Right forelimb (tissue), 1 donor: ENCODE results near the gene HS1BP3.
A peak's percentile ranks its signal among the peaks of the same experiment; 100 is the strongest.

ENCODE experiments used
- DNase-seq: peaks from one replicate; pipeline ENCODE4 v3.0.0-alpha.2; 2018

HS1BP3 gene

GRCh38 chr2:20643060-20643459 is 7.8 kb downstream of the HS1BP3 start:
- no peak for DNase-seq

- DNase-seq = peak; percentile 87
Observed at GRCh38 chr2:20642055-20642971, 8.6 kb downstream of the HS1BP3 start.

- no peak for DNase-seq
Observed at GRCh38 chr2:20641123-20641985, 9.5 kb downstream of the HS1BP3 start.

DNA sequence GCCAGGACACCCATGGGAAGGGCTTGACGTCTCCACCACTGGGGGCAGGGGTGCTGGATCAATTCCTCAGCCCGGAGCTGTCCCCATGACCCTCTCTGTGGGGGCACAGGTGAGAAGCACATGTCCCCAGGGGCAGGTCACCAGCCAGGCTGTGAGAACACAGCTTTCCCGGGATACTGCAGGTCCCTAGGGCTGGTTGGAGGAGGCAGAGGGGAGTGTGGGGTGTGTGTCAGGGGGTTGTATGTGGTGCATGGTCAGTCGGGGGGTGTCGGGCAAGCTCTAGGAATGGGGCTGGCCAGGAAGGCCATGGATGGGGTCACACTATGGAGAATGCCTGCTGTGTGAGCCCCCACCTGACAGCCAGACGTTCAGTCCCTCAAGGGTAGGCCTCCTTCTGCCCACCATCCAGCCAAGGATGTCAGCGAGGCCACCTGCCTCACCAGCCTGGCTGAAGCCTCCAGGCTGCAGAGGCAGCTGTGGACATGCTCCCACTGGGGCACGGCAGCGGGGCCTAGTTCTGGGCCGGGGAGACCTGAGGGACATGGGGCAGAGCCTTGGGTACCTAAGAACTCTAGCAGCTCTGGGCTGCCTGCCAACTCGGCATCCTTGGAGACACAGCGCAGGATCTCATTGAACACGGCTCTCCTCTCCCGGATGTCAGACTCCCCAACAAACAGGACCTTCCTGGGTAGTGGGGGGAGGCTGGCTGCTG is 10.3 kb downstream of the HS1BP3 start:
- DNase-seq = no peak

DNA sequence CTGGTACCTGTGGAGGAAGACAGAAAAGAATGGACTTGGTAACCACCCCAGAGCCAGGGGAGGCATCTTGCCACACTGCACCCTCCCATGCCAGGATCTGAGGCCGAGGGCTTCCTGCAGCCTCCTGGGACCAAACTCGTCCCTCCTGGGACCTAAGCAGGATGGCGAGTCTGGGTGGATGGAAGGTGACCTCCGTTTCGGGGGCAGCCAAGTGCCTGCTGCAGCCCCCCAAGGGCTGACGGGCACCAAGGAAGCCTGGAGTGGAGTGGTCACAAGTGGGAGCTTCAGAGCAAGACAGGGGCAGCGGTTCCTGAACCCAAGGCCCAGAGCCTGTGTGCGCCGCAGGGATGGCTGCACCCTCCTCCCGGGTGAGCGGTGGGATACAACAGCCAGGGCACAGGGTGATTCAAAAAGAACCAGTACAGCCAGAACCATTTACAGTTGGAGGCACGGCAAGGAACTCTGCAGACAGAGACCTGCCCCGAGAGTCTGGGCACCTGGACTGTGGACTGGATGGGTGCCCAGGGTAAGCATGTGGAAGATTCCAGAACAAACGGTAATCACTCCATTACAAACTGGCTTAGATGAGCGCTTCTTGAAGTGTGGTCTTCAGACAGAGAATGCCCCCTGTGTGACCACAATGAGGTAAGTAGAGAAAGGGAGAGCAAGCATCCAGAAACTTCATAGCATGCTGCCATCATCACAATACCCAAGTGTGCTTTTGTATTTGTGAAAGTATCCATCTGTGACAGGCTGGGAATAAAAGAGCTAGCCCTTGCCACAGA is 12.1 kb downstream of the HS1BP3 start:
- no peak for DNase-seq

GRCh38 chr2:20638014-20638413 is 12.9 kb downstream of the HS1BP3 start:
- no peak for DNase-seq

- DNase-seq = no peak
Observed at GRCh38 chr2:20637147-20637546, 13.8 kb downstream of the HS1BP3 start.

GRCh38 chr2:20635675-20636584 is 15.0 kb downstream of the HS1BP3 start:
- DNase-seq = peak; percentile 94

DNA sequence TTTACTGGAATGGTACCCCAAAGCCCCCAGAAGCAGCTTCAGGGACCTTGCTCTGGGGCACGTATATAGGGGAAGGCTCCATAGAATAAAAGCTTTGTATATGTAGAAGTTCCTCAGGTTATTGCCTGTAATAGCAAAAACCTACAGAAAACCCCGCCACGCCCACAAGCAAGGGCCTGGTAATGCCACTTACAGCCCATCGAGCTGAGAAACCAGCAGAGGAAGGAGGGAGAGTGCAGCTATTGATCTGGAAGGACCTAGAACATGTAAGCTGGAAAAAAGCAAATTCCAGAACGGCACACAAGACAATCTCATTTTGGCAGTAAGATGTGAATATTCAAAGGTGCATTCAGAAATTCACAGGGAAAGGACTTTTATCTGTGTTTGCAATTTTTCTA is 15.8 kb downstream of the HS1BP3 start:
- DNase-seq = no peak

GRCh38 chr2:20634507-20635112 is 16.3 kb downstream of the HS1BP3 start:
- no peak for DNase-seq

DNA sequence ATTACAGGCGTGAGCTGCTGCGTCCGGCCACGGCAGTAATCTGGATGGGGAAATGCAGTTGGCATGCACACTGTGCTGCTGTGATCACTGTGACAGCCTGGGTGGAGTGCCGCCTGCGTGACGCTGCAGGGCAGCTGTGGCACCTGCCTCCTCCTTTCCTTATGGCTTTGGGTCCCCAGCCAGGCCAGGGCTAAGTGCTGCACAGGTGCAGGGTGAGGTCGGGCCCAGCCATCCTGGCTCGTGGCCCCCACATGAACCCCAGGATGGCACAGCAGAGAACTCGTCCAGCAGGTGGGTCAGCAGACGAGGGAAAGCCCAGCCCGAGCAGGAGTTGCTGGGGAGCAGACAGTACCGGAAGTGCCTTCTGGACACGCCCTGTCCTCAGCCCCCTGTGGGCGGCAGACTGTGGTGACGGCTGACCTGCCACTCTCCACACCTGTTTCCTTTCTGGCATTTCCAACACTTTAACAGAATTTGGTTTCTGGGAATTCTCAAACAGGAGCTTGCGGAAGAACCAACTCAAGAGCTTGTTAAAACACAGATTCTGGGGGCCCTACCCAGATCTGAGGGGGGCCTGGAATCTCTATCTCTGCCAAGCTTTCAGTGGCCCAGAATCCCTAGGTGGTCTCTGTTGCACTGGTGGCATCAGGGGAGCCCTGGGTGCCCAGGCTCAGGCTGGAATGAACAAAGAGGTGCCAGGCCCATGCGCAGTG is 16.9 kb downstream of the HS1BP3 start:
- no peak for DNase-seq

- DNase-seq = no peak
Observed at GRCh38 chr2:20633001-20633400, 17.9 kb downstream of the HS1BP3 start.

GRCh38 chr2:20632446-20632990 is 18.4 kb downstream of the HS1BP3 start:
- no peak for DNase-seq

DNA sequence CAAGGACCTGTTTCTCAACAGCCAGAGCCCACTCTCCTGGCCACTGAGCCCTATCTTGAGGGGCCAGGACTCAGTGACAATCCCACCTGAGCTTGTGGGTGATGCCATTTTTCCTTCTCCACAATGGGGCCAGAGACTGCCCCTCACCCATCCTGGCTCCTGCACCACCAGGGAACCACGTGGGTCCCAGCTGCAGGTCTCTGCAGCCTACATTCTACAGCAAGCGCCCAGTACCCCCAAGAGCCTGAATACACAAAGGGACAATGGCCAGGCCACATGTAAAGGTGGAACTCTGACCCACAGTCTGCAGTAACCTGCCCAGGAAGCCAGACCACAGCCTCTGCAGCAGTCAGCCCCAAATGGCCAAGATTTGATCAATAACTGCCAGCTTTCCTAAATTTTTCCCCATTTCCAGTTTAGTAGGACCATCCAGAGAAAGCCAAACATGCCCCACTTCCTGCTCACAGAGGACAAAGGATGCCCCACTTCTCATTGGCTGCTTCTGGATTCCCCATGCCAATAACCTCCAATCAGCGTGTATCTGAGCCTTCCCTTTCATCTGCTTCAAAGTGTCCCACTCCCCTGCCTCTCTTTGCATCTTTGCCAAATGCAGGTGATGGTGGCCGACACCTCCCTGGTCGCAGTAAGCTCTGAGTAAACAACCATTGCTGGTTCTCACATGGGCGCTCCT is 19.1 kb downstream of the HS1BP3 start:
- no peak for DNase-seq

- DNase-seq = no peak
Observed at GRCh38 chr2:20630967-20631366, 19.9 kb downstream of the HS1BP3 start.

GRCh38 chr2:20629581-20630171 is 21.2 kb downstream of the HS1BP3 start:
- DNase-seq = no peak

GRCh38 chr2:20629181-20629580 is 21.7 kb downstream of the HS1BP3 start:
- no peak for DNase-seq

DNA sequence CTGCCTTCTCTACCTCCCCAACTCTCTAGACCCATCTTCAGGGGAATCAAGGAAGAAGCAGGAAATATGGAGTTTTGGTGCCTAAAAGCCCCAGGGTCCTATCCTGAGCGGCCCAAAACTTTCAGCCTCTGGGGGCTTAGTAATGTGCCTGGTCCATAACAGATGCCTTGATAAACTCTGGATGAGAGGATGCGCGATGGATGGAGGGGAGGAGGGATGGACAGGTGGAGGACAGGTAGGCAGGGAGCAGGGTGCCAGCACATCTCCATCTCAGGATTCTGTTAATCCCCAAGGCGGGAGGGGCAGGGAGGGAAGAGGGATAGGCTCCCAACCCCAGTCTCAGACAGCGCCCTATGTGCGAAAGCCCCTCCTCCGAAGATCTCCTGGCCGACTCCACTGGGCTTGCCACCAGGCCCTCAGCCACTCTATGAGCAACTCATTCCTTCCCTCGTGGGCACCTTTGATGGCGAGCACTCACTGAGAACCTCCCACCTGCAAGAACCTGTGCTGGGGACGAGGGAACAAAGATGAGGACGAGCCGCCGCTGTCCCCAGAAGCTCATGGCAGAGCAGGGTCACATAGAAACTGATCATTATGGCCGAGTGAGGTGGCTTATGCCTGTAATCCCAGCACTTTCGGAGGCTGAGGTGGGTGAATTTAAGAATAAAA is 23.1 kb downstream of the HS1BP3 start:
- no peak for DNase-seq
